GM21619 (cell line): ENCODE data around the gene NCR3LG1.

ENCODE experiments used
- ATAC-seq: cut with Tn5 transposase; IDR thresholded peaks from one replicate; pipeline ENCODE4 v1.9.1; 2021; ENCODE audit not compliant: unreplicated experiment

NCR3LG1 gene

DNA sequence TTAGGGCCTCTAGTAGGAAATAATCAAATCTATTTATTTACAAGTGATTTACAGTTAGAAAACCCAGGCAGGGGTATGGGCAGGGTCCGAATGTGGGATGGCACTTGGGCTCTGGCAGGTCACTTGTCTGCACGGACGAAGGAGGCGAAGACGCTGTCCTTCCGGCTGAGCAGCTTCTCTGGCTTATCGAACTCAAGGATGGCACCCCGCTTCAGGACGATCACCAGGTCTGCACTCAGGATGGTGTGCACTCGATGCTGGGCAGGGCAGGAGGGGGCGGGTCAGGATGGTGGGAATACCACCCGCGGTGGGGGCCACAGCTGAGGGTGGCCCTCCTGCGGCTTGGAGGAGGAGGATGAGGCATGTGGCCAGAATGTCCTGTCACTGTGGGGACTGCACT, 41.3 kb downstream of the NCR3LG1 start:
- no peak for ATAC-seq

GRCh38 chr11:17393472-17393871, 41.9 kb downstream of the NCR3LG1 start:
- ATAC-seq: no peak

GRCh38 chr11:17394743-17395390, 43.3 kb downstream of the NCR3LG1 start:
- no peak for ATAC-seq

DNA sequence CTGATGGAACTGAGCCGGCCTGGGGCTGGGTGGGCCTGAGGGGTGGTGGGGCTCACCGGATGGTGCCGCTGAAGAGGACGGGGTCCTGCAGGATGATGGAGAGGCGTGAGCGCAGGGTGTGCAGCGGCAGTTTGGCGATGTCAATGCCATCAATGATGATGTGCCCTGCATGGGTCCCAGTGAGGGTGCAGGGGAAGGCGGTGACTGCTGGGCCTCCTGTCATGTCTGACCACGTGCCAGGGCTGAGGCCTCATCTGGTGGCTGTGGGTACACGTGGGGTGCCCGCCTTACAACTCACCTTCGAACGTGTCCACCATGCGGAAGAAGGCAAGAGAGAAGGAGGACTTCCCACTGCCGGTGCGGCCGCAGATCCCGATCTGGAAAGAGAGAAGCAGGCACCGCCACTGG, 44.0 kb downstream of the NCR3LG1 start:
- ATAC-seq: no peak

DNA sequence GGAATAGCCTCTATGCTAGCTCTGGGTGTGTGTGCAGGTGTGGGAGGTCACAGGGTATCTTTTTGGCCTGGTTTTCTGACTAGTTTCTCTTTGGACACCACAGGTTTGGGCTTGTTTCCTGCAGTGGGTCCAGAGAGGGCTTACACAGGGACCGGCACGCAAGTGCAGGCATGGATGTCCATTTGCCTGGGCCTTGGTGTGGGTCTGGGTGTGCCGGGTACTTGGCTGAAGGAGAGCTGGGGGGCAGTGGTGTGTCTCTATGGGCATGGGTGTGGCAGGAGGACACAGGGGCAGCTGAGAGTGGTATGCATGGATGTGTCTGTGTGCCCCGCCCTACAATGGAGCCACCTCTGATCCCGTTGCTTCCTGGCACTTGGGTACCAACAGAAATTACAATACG, 44.4 kb downstream of the NCR3LG1 start:
- ATAC-seq: no peak

DNA sequence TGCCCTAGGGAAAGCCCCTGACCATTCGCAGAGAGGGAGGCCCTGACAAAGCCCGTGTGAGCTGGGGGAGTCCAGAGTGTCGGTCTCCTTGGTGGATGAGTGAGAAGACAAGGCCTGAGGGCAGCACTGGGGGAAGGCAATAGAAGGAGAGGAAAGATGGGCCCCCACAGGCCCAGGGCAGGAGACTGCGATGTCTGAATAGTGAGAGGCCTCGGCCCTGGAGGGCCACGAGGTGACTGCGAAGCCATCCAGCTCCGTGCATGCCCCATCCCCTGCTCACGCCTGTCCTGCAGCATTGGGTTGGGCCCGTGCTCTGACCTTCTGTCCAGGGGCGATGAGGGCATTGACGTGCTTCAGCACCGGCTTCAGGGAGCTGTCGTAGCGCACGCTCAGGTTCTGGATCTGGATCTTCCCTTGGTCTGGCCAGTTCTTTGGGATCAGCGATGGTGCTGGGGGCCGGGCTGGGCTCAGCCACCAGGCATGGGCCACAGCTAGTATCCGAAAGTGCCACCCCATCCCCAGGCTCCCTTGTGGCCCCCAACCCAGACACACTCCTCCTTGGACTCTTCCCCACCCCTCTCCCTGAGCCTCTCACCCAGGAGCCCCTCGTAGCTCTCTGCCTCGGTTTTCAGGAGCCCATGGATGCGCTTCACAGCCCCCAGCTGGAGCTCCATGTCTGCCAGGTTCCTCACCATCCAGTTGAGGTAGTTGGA, 45.2 kb downstream of the NCR3LG1 start:
- no peak for ATAC-seq

GRCh38 chr11:17397311-17398002, 45.9 kb downstream of the NCR3LG1 start:
- no peak for ATAC-seq

GRCh38 chr11:17399236-17399635, 47.6 kb downstream of the NCR3LG1 start:
- no peak for ATAC-seq

- peak; percentile 52 for ATAC-seq
Observed at GRCh38 chr11:17400048-17400775, 48.6 kb downstream of the NCR3LG1 start.

GRCh38 chr11:17401316-17401715, 49.7 kb downstream of the NCR3LG1 start:
- ATAC-seq: no peak

- ATAC-seq: no peak
Observed at GRCh38 chr11:17401841-17402240, 50.2 kb downstream of the NCR3LG1 start.

DNA sequence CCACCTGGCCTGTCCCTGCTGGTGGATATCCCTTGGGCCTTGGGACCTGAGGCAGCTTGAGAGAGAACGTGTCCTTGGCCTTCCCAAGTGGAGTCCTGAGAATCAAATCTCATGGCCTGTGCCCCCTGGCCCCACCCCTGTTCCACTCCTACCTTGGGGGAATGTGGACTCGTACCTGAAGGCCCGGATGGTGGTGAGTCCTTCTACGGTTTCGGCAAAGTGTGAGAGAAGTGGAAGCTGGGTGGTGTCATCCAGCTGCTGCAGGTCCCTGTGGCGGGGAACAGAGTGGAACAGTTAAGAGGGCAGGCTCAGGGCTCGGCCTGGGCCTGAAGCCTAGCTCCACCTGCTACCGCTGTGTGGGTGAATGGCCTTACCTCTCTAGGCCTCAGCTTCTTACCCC, 50.9 kb downstream of the NCR3LG1 start:
- ATAC-seq: no peak

- no peak for ATAC-seq
Observed at GRCh38 chr11:17403980-17404759, 52.6 kb downstream of the NCR3LG1 start.

- peak; percentile 75 for ATAC-seq
Observed at GRCh38 chr11:17405232-17406005, 53.8 kb downstream of the NCR3LG1 start.

DNA sequence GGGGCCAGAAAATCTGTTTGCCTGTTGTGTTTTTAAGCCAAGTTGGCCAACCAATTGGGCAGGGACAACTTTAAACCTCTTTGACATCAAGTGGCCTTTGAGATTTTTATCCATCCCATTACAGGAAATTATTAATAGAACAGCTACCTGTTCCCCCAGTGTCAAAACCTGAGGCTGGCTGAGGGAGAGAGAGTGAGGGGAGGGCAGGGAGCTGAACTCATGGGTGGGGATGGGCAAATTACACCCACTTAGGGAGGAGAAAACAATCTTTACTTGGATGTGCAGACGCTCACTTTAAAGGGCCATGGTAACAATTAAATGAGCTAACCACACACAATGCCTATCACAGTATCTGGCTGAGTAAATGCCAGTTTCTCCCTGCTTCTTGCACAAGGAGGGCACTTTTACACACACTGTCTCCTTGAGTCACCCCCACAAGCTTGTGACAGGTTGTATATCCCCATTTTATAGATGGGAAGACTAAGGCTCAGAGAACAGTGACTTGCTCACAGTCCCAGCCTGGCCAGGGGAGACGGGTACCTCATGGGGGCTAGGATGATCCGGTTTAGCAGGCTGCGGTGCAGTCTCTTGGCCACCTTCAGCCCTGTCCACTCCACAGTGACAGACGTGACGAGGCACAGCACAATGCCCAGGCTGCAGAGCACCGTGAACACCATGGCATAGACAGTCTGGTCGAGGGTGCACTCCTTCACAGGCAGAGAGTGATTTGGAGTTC, 54.6 kb downstream of the NCR3LG1 start:
- ATAC-seq: no peak

GRCh38 chr11:17406818-17407149, 55.2 kb downstream of the NCR3LG1 start:
- ATAC-seq: no peak

GRCh38 chr11:17407575-17407974, 56.0 kb downstream of the NCR3LG1 start:
- no peak for ATAC-seq

GRCh38 chr11:17408026-17408425, 56.4 kb downstream of the NCR3LG1 start:
- ATAC-seq: no peak

- no peak for ATAC-seq
Observed at GRCh38 chr11:17408641-17409040, 57.0 kb downstream of the NCR3LG1 start.
